DMS79 (cell line): ENCODE measurements around the gene INHBB.

Source experiments
- DNase-seq: peaks from one replicate; lab custom pipeline; 2025; lab: John Stamatoyannopoulos, UW

Gene INHBB

GRCh38 chr2:120342446-120342845, 3.5 kb upstream of the INHBB start:
- no peak for DNase-seq

GRCh38 chr2:120343100-120343432, 2.9 kb upstream of the INHBB start:
- no peak for DNase-seq

DNA sequence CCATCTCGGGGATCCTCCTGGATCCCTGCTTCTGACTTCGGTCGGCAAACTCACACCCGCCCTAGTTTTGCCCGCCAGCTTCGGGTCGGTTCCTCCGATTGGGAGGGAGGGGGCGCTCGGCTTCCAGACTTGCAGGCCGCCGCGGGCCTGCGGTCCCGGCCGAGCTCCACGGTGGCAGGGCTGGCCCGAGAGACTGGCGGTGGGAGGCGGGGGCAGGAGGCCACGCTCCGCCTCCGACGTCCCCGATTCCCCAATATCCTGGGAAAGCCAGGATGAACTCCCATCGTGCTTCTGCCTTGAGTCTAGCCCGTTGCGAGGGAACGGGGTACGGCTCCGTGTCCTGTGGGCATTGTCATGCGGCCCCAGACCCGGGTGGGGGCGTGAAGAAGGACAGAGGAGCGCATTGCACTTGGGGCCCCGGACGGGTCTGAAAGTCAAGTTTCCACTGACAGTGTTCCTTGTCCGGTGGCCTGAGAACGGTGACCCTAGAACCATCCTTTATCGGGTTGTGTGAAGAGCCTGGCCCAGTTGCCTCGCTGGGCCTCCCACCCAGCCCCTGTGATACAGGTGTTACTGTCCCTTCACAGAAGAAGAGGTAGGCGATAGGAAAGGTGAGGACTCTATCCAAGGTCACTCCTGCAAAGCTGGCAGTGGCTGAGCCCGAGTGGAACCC, 2.4 kb upstream of the INHBB start:
- DNase-seq = peak; percentile 70

DNA sequence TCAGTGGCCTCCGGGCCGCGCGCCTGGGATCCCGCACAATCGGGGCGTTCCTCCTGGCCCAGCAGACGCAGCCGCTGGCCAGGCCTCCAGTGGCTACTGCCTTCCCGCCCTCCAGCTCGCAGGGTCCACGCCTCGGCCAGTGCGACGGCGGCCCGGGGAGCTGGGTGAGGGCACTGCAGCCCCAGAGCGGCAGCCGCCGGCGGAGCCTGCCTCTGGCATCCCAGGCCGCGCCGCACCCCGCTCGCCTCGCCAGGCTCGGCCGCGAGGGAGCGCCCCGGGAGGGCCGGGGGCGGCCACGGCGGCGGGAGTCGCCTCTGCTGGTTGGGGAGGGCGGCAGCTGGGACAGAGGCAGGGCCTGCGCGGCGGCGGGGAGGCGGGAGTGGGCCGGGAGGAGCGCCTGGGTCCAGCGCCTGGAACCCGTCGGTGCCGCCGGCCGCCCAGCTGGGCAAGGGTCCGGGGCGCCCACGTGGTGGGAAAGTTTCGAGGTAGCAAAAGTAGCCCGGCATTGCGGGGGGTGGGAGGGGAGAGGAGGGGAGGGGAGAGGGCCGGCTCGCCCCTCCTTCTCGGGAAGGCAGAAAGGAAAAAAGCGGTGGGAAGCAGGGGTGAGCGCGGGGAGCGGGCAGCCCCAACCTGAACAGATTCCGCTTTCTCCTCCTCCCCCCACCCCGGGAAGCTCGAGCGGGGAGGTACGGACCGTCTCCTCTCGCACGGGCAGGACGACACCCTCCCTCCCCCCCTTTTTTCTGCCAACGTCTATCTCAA, 1.5 kb upstream of the INHBB start:
- DNase-seq = no peak

GRCh38 chr2:120344976-120345581, 857 bp upstream of the INHBB start:
- DNase-seq = no peak

- DNase-seq = no peak
Measured at GRCh38 chr2:120345608-120346007, 328 bp upstream of the INHBB start.

- peak; percentile 31 for DNase-seq
Measured at GRCh38 chr2:120346667-120347358, 877 bp downstream of the INHBB start.

GRCh38 chr2:120347396-120348060, 1.6 kb downstream of the INHBB start:
- no peak for DNase-seq

GRCh38 chr2:120348134-120348736, 2.3 kb downstream of the INHBB start:
- DNase-seq = no peak

GRCh38 chr2:120348737-120349439, 3.0 kb downstream of the INHBB start:
- DNase-seq = peak; percentile 38

- DNase-seq = no peak
Measured at GRCh38 chr2:120349440-120349921, 3.5 kb downstream of the INHBB start.

DNA sequence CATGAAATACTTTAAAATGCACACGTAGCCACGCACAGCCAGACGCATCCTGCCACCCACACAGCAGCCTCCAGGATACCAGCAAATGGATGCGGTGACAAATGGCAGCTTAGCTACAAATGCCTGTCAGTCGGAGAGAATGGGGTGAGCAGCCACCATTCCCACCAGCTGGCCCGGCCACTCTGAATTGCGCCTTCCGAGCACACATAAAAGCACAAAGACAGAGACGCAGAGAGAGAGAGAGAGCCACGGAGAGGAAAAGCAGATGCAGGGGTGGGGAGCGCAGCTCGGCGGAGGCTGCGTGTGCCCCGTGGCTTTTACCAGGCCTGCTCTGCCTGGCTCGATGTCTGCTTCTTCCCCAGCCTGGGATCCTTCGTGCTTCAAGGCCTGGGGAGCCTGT, 4.1 kb downstream of the INHBB start:
- no peak for DNase-seq

GRCh38 chr2:120350801-120351320, 4.9 kb downstream of the INHBB start:
- no peak for DNase-seq

DNA sequence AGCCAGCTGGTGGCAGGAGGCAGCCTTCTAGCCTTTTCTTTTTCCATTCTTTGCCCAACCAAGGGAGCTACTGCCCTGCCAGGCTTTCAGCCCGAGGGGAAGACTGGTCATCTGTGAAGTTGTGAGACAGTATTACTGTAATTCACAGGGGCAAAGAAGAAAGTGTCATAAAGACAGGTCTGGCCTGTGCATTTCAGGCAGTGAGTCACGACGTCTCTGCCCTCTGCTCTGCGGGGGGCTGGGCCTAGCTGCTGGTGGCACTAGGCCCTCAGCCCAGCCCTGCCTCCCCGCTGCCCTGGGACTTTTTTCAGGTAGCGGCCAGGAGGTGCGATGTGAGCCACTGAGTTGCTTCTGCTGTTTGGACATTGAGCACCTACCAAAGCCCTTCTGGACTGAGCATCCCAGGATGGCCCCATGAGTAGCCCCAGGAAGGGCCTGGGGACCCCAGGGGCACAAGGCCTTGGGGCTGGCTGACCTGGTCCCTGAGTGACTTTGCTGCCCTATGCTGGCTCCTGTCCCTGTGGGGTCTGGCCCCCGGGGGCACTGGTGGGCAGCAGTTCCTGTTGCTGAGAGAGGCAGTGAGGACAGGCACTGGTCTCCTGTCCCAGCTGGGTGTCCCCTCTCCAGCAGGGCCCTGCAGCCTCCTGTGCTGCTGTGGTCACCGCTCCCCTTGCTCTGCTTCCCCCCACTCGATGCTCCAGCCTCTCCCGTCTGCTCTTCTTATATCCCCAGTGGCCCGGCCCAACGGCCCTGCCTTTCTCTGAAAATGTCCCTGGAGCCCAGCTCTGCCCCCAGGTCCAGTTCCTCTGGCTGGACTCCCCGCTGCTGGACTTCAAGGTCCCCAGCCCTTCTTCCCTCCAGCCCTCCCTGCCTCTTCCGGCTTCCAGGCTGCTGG, 7.0 kb downstream of the INHBB start:
- DNase-seq = no peak

GRCh38 chr2:120353591-120353898, 7.6 kb downstream of the INHBB start:
- no peak for DNase-seq

DNA sequence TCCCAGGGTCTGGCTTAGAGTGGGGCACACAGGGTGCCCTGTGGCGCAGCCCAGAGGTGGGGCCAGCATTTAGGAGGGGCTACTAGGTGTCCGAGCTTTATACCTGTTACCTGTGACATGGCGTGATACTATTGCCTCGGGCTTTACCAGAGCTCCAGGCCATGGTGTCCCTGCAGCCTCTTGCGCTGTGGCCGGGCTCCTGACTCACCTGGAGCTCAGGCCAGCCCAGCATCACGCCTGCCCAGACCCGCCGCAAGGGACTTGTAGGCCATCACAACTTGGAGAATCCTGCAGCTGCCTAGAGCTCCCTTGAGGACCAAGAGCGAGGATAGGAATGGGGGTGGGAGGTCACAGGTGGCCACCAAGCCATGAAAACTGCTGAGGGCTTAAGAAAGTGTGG, 8.0 kb downstream of the INHBB start:
- no peak for DNase-seq

GRCh38 chr2:120354467-120354866, 8.5 kb downstream of the INHBB start:
- no peak for DNase-seq

DNA sequence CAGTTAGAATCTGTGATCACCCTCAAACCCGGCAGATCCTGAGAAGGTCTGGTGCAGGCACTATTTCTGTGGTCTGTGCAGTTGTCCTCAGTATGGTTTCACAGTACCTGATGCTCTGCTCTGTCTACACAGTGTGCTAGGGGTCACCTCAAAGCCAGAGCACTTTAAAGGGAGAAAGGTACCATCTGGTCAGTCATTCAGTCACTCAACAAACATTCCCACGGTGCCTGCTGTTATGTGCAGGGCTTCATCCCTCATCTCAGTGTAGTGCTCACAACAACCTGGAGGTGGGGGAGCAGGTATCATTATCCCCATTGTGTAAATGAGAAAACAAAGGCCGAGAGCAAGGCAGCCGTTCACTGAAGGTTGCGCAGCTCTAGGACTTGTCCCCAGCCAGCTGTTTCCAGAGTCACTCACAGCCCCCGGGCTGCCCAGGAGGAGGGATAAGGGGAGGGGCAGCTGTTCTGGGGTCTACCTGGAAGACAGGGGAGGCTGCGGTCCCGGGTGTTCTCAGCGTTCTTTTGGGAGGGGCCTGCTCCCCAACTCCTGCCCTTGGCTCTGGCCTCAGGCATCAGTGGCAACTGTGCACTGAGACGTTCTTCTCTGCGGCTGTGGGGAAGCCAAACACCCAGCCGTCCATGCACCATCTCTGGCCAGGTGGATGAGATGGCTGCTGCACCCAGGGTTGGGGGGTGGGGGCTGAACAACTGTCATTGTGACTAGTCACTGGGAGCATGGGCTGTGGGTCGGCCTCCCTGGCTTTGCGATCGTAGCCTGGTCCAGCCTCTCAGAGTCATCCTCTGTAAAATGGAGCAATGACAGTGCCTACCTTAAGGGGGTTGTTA, 9.2 kb downstream of the INHBB start:
- no peak for DNase-seq

DNA sequence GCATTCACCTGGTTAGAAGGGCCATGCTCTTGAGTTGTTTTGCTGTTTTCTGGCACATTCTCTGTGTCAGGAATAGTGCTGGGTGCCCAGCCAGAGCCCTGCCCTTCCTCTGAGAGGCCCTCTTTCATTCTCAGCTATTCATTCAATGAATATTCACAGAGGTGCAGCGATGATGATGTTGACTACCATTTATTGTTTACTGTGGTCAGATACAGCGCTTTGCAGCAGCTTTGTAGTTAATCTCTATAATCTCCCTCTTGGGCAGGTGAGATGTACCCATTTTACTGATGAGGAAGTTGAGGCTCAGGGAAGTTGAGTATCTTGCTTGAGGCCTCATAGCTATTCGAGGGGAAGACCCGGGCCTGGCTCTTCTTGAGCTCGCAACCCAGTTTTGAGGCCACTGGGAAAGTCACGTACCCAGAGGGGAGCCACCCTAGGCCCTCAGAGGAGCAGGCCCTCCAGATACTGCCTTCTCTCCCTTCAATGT, 9.9 kb downstream of the INHBB start:
- DNase-seq = no peak
